Lower lobe of right lung (tissue), 2 donors: ENCODE results near the gene ING5. TPM values are rescaled to one million over a fixed set of nuclear protein-coding genes. Genes with fewer than 3 reads are reported as not detected.

Source experiments
- ATAC-seq, 2 donors: fragments of 200-7000 bp; cut with Tn5 transposase; one replicate each; pipeline ENCODE4 v1.9.1; 2020 to 2022; ENCODE audit warnings: mild to moderate bottlenecking in 2 of 2, moderate library complexity in 2 of 2
- DNase-seq: peaks from one replicate; pipeline ENCODE4 v3.0.0-alpha.2; 2020
- H3K27ac ChIP-seq: fragments of 200-600 bp; one replicate; pipeline ENCODE4 v1.8.0; 2022
- H3K27me3 ChIP-seq: fragments of 200-600 bp; one replicate; pipeline ENCODE4 v1.8.0; 2022; ENCODE audit warnings: low read depth
- H3K36me3 ChIP-seq: fragments of 200-600 bp; one replicate; pipeline ENCODE4 v1.8.0; 2022; ENCODE audit warnings: mild to moderate bottlenecking
- H3K4me1 ChIP-seq: fragments of 200-600 bp; one replicate; pipeline ENCODE4 v1.8.0; 2022
- H3K4me3 ChIP-seq: fragments of 200-600 bp; one replicate; pipeline ENCODE4 v1.8.0; 2022; ENCODE audit warnings: mild to moderate bottlenecking
- H3K9me3 ChIP-seq: fragments of 200-600 bp; one replicate; pipeline ENCODE4 v1.8.0; 2022
- intact Hi-C: fragments of 100-400 bp; cut with DNase I; formaldehyde crosslinking; loops from one replicate; pipeline ENCODE4 v1.11.0; 2022
- total RNA-seq: library from RNA; stranded (reverse); fragmentation: NEBNext Ultra II Directional; extraction: Animal tissue kit (Norgen Biotek cat#: 25700); gene quantifications from one replicate; pipeline ENCODE4 v1.2.1, GENCODE V29; 2021
- TF ChIP-seq, protein P1 (sequence below): fragments of 200-600 bp; IDR thresholded peaks from one replicate; pipeline ENCODE4 v1.8.0; 2022; ENCODE audit warnings: antibody characterized with exemption, mild to moderate bottlenecking
- donor health status: DM: no; HTN: yes; CAD: no; lungs with severe emphysema.

Gene ING5
- total RNA-seq, 1 donor from 2014 or later, result 36.5 TPM

- TF ChIP-seq, protein P1, sequence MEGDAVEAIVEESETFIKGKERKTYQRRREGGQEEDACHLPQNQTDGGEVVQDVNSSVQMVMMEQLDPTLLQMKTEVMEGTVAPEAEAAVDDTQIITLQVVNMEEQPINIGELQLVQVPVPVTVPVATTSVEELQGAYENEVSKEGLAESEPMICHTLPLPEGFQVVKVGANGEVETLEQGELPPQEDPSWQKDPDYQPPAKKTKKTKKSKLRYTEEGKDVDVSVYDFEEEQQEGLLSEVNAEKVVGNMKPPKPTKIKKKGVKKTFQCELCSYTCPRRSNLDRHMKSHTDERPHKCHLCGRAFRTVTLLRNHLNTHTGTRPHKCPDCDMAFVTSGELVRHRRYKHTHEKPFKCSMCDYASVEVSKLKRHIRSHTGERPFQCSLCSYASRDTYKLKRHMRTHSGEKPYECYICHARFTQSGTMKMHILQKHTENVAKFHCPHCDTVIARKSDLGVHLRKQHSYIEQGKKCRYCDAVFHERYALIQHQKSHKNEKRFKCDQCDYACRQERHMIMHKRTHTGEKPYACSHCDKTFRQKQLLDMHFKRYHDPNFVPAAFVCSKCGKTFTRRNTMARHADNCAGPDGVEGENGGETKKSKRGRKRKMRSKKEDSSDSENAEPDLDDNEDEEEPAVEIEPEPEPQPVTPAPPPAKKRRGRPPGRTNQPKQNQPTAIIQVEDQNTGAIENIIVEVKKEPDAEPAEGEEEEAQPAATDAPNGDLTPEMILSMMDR, result no peak
- Histone ChIP-seq H3K9me3 (no peaks in the 10 kb centered on the region), H3K4me1 (no peaks in the 10 kb centered on the region), H3K27ac (no peak overlapping the region), H3K4me3 (no peak overlapping the region), H3K36me3 (no peaks in the 10 kb centered on the region), H3K27me3 (peaks cover 35% of the 10 kb centered on the region)
- DNase-seq (no peak), ATAC-seq (no peak)
- intact Hi-C loops, result no loop called here
Observed at GRCh38 chr2:241777170-241777685, 75.4 kb downstream of the ING5 start.

- intact Hi-C loops, result no loop called here
- peak in 1 of 2 donors; percentile 19 for ATAC-seq
- no peak overlapping the region for H3K4me3 ChIP-seq
- TF ChIP-seq, protein P1, result no peak
- H3K27me3 ChIP-seq, result peaks cover 35% of the 10 kb centered on the region
- H3K9me3 ChIP-seq, result no peaks in the 10 kb centered on the region
- H3K4me1 ChIP-seq, result no peaks in the 10 kb centered on the region
- H3K27ac ChIP-seq, result no peak overlapping the region
- no peaks in the 10 kb centered on the region for H3K36me3 ChIP-seq
- no peak for DNase-seq
Observed at GRCh38 chr2:241777686-241778627, 76.1 kb downstream of the ING5 start.

Other genes starting within 250 kb of the ING5 start
- gene STK25, start 193.5 kb upstream of the ING5 start, total RNA-seq, result 125 TPM
- 44.2 TPM for gene BOK, start 143.3 kb upstream of the ING5 start, total RNA-seq
- gene THAP4, start 64.9 kb upstream of the ING5 start, total RNA-seq, result 39.8 TPM
- gene ATG4B, start 64.3 kb upstream of the ING5 start, total RNA-seq, result 62.7 TPM
- gene DTYMK, start 15.2 kb upstream of the ING5 start, total RNA-seq, result 17.3 TPM
- gene D2HGDH, start 32.6 kb downstream of the ING5 start, total RNA-seq, result 29.4 TPM
- gene GAL3ST2, start 74.8 kb downstream of the ING5 start, total RNA-seq, result not detected
- not detected for gene NEU4, start 107.2 kb downstream of the ING5 start, total RNA-seq
- 1.4 TPM for gene PDCD1, start 156.9 kb downstream of the ING5 start, total RNA-seq
- gene RTP5, start 167.7 kb downstream of the ING5 start, total RNA-seq, result not detected